Gastrocnemius medialis (tissue), 4 donors: ENCODE measurements around the gene ARHGEF35.

Experiments used
- CTCF ChIP-seq, 5 experiments: fragments of 450-650 bp in 3 of 5; fragments of 200-600 bp in 2 of 5; sonication (generic) in 2 of 5; IDR thresholded peaks in 4 of 5; conservative IDR thresholded peaks in 1 of 5; 1 replicate in 4 of 5; 2 replicates in 1 of 5; pipeline ENCODE4 v1.5.1; 2016 to 2019; ENCODE audit warnings: antibody characterized with exemption in 5 of 5, mild to moderate bottlenecking in 3 of 5, moderate library complexity in 3 of 5
- POLR2A ChIP-seq, 2 donors: fragments of 450-650 bp; IDR thresholded peaks; one replicate each; pipeline ENCODE4 v1.6.1; 2017; ENCODE audit warnings: antibody characterized with exemption in 2 of 2, mild to moderate bottlenecking in 2 of 2, moderate library complexity in 2 of 2

DNA sequence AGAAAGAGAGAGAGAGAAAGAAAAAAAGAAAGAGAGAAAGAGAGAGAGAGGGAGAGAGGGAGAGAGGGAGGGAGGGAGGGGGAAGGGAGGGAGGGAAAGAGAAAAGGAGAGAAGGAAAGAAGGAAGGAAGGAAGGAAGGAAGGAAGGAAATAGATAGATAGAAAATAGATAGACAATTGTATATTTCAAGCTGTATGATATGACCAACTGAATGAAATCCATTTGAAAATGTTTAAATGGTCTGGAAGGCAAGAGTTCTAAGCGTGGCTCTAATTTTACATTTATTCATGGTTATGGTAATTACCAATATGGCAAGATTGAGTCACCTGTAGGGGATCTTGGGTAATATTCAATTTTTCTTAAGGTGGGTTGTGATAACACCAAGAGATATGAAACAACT, 36.8 kb downstream of the ARHGEF35 start:
- TF ChIP-seq CTCF (IDR thresholded peaks at IDR 0.05 in 4 of 5, conservative IDR thresholded peaks at IDR 0.05 in 1 of 5) (no peak), POLR2A (IDR thresholded peaks at IDR 0.05) (no peak)
